NK-92 (cell line): ENCODE measurements around the gene B4GALT5.
"Not testable (repeated sequence)": the region's sequence is repeated elsewhere in the genome, so short reads cannot be mapped to it uniquely, and the experiment has no call there.

Experiments used
- DNase-seq: peaks from one replicate; lab custom pipeline; 2025; ENCODE audit not compliant: unreplicated experiment; lab: John Stamatoyannopoulos, UW

Gene B4GALT5

DNA sequence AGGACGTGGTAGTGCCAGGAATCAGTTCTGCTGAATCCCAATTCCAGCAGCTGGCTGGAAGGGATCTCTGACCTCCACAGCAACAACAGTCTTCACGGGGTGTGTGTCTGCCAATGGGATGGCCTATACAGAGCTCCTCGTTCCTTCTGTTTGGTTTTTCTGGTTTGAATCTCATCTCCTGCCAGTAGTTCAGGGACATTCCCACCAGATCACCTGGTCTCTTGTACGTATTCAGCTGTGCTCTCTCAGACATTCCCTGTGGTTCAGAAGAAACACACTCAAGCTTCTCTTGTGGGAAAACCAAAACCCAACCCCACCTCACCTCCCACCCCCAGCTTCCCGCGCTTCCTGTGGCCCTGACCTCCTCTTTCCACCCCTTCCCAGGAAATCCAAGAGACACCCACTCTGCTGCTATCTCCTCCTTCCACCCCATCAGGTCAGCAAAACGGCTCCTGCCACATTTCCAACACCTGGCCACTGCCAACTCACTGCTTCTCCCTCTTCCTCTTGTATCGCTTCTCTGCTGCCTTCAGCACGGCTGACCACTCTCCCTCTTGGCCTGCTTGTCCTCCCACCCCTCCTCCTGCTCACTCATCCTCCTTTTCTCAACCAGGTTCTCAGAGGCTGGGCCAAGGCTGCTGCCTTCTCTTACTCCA, 82.5 kb downstream of the B4GALT5 start:
- DNase-seq, result no peak

DNA sequence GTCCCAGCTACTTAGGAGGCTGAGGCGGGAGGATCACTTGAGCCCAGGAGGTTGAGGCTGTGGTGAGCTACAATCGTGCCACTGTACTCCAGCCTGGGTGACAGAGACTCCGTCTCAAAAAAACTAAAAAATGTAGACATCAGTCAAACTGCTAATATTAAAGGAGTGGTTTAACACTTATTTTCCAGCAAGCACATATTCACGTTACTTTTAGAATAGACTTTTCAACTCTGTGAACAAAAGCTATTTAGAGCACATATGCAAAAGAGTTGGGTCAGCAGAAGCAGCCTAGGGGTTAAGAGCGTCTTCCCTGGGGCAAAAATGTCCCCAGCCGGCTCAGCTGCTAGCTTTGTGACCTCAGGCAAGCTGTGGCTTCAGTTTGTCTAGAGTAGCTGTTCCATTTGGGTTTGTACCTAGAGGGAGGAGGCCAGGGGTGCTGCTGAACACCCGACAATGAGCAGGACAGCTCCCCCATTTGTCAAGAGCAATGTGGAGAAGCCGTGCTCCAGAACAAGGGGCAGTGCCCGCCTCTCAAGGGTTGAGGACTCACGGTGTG, 83.2 kb downstream of the B4GALT5 start:
- DNase-seq, result no peak

DNA sequence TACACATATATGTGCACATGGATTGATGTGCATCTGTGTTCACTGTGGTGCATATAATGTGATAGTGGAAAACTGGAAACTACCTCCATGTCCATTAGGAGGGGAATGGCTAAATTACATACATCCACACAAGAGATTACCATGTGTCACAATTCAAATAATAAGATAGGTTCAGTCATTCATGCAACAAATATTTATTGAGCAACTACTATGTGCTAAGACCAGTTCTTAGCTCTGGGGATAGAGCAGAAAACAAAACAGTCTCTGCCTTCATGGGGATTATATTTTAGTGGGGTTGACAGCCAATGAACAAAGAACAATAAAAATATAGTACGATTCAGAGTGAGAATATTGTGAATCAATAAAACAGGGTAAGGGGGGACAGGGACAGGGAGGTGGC, 84.1 kb downstream of the B4GALT5 start:
- DNase-seq, result no peak

DNA sequence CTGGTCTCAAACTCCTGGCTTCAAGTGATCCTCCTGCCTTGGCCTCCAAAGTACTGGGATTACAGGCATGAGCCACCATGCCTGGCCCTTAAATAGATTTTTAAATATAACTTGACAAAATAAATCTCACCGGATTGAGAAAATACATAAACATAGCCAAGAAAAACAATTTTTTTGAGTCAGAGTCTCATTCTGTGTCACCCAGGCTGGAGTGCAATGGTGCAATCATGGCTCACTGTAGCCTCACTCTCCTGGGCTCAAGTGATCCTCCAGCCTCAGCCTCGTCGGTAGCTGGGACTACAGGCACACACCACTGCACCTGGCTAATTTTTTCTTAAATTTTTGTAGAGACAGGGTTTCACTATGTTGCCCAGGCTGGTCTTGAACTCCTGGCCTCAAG, 85.4 kb downstream of the B4GALT5 start:
- not testable (repeated sequence) for DNase-seq

DNA sequence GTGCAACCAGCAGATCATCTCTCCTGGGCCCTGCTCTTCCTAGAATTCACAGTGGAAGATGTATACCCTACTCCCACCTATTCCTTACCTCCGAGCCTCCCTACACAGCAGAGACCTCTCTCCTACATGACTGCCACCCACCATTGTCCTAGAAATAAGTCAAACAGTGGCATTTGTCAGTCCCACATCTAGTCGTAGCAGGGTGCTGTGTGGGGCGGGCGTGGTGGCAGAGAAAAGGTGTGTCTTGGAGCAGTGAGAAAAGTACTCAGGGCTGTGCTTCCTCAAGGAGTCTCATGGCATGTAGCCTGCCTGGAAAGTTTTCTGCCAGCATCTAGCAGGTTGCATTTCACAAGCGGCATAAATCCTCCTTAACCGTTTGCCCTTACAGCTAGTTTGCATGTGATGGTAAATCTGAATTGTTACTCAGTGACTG, 86.3 kb downstream of the B4GALT5 start:
- no peak for DNase-seq

DNA sequence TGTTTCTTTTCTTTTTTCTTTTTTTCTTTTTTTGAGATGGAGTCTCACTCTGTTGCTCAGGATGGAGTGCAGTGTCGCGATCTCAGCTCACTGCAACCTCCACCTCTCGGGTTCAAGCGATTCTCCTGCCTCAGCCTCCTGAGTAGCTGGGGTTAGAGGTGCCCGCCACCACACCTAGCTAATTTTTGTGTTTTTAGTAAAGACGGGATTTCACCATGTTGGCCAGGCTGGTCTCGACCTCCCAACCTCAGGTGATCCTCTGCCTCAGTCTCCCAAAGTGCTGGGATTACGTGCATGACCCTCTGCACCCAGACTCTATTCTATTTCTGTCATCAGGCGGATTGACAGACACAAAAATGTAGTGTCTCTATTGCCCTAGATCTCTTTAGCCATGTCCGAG, 88.7 kb downstream of the B4GALT5 start:
- DNase-seq, result not testable (repeated sequence)

DNA sequence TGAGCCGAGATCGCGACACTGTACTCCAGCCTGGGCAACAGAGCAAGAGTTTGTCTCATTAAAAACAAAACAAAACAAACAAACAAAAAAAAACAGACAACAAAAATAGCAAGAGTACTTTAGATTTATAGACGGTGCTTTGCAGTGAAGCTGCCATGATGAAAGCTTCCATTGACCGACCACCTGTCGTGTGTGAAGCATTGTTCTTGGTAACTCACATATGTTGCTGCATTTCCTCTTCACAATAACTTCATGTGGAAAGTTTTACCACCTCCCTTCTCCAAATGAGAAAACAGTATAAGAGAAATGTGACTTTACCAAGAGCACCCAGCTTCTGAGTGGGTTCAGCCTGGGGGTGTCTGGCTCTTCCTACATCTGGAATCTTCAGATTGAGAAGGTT, 89.4 kb downstream of the B4GALT5 start:
- DNase-seq, result no peak

DNA sequence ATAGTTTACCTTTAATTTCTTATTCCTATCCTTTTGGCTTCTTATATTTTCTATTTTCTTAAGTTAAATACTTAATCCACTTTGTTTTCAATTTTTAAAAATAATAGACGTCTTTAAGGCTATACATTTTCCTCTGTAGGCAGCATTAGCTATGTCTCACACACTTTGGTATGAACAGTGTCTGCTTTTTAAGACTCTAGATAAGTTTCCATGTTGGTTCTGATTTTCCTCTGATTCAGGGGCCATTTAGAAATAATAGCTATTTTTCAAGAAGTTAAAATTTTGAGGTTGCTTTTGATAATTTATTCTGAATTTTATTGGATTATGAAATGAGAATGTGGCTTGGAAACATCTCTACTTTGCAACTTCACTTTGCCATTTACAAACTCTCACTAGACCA, 91.4 kb downstream of the B4GALT5 start:
- no peak for DNase-seq

DNA sequence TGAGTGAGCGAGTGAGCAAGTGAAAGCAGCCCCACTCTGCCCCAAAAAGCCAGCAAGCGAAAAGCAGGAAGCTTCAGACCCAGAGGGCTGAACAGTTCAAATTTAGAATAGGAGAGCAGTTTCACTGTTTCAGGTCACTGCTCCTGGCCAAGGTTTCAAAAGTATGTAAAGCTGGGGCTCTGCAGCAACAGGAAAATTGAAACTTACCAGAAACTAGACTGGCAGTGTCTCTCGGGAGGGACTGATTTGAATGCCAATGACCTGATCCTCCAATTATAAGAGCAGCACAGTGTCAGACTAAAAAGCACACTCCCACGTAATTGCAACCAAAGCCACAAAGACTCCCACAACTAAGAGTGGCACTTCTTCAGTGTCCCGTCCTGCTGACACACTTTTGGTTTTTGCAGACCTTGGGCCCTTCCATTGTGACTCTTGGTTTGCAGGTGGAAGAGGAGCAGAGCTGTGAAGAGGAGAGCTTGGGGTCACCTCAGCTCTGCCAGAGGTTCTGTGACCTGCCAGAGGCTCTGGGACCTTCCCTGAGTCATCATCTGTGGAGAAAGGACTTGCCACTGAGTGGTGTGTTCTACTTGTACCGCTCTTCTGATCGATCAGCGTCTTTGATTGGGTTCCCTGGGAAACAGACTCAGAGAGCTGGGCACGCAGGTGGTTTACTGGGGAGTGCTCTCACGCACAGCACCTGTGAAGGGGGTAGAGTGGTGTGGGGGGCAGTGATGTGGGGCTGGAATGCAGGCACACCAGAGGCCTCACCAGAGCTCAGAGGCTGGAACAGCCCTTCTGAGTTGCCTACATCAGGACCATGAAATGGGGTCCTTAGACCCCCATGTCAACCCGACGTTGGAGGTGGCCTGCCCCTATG, 93.1 kb downstream of the B4GALT5 start:
- no peak for DNase-seq

DNA sequence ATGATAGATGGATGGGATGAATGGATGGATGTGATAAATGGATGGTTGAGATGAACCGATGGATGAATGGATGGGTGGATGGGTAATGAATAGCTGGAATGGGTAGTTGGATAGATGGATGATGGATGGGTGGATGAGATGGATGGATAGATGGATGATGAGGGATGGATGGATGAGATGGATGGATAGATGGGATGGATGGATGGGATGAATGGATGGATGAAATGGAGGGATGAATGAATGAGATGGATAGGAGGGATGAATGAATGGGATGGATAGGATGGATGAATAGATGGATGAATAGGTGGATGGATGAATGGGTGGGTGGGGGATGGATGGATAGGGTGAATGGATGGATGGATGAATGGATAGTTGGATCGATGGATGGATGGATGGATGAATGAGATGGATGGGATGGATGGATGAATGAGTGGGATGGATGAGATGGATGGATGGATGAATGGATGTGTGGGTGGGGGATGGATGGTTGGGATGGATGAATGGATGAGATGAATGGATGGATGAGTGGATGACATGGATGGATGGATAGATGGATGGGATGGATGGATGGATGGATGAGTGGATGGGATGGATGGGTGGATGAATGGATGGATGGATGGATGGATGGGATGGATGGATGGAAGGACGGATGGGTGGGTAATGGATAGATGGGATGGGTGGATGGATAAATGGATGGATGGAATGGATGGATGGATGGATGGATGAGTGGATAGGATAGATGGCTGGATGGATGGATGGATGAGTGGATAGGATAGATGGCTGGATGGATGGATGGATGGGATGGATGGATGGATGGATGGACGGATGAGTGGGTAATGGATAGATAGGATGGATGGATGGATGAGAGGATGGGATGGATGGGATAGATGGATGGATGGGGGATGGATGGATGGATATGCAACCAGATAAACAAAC, 94.3 kb downstream of the B4GALT5 start:
- DNase-seq, result no peak

DNA sequence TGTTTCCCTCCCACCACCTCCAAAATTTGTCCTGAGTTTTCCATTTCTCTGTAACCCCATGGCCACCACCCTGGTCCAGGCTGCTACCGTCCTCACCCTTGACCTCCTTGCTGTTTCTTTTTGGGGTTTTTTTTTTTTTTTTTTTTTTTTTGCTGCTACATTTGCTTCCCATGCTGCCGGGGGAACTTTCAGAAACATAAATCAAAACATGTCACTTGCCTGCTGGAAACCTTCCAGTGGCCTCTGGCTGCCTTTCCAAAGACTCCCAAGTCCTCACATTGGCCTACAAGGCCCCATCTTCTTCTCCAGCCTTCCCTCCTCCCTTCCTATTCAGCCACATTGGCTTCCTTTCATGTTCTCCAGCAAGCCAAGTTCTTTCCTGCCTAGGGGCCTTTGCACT, 95.4 kb downstream of the B4GALT5 start:
- no peak for DNase-seq

DNA sequence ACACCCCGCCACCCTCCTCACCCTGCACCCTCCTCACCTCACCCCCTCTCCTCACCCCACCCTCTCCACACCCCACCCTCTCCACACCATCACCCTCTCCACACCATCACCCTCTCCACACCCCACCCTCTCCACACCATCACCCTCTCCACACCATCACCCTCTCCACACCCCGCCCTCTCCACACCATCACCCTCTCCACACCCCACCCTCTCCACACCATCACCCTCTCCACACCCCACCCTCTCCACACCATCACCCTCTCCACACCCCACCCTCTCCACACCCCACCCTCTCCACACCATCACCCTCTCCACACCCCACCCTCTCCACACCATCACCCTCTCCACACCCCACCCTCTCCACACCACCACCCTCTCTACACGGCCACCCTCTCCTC, 96.3 kb downstream of the B4GALT5 start:
- DNase-seq, result not testable (repeated sequence)

DNA sequence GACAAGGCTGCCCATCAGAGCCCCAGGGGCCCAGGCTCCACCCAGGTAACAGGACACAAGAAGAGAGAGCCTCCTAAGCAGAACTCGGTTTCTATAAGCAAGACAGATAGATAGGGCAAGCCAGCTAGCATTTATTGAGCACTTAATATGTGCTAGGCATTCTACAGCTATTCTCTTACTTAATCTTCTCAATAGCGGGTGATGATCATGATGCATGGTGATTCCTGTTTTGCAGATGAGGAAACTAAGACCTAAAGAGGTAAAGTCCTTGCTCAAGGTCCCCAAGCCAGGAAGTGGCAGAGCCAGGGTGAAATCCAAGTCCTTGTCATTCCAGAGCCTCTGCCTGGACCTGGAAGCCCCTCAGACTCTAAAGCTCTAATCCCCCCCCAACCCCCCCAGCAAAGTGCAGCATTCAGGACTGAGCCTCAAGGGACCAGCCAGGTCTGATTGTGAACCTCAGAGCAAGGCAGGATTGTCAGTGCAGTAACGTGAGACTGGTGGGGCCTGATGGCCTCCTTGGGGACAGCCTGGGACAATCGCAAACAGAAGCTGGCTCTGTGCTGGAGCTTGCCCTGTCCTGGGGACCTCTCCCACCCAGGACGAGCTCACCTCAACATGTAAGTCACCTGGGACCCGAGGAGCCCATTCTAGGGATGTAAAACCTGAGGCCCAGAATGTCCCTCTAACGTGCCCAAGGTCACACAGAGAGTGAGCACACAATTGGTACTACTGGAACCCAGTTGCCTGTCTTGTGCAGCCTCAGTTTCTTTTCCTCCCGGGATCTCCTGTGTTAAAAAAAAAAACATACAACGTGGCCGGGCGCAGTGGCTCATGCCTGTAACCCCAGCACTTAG, 97.3 kb downstream of the B4GALT5 start:
- no peak for DNase-seq

DNA sequence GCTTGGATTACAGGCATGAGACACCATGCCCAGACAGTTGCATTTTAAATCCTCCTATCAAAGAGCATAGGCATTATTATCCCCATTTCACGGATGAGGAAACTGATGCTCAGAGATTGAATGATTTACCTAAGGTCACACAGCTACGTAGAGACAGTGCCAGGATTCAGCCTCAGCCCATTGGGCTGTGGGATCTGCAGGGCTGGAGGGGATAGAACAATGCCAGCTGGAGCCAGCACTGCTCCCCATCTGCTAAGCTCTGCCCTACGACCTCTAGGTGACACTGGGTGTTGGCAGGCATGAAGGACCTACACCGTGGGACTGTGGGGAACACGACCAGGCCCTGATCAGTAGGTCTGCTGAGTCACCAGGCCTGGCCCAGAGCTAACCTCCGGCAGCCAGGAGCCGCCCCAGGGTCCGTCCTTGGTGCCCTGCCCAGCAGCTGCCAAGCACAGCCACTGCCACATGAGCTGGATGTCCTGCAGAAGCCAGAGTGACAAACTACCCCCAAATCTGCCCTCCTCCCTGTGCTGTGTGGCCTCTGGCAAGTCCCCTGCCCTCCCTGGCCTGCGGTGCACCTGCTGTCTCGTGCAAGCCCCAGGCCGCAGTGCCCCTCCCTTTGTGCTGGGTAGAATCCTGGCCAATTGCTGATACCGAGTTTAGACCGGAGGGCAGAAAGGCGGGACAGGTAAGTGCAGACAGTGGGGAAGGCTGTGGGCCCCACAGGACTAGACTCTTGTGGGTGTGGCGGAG, 98.1 kb downstream of the B4GALT5 start:
- DNase-seq, result no peak

DNA sequence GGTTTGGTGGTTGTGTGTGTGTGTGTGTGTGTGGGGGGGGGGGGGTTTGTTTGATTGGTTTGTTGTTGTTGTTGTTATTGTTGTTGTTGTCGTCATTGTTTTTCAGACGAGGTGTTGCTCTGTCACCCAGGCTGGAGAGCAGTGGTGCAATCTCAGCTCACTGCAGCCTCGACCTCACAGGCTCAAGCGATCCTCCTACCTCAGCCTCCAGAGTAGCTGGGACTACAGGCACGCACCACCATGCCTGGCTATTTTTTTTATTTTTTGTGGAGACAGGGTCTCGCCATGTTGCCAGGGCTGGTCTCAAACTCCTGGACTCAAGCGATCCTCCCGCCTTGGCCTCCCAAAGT, 98.7 kb downstream of the B4GALT5 start:
- DNase-seq, result not testable (repeated sequence)

DNA sequence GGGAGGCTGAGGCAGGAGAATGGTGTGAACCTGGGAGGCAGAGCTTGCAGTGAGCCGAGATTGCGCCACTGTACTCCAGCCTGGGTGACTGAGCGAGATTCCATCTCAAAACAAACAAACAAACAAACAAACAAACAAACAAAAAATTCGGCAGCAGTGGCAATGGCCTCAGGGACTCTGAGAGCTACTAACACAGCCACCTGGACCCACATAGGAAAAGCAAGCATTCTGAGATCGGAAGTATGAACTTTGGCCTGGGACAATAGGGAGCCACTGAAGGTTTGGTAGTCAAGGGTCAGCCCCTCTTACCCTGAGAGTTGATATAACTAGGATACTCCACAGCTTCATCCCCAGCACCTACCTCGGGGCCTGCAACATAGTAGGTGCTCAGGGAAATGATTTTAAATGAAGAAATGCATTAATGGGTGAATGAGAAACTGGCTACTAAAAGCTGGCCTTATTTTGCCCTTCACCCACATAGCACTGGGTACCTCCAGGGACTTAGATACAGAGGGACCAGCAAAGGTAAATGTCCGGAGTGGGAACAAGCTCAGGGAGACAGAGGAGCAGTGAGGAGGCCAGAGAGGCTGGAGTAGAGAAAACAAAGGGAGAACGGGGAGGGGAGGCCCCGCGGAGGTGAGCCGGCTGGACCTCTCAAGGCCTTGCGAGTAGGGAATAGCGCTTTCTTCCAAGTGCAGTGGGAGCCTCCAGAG, 99.2 kb downstream of the B4GALT5 start:
- no peak for DNase-seq

DNA sequence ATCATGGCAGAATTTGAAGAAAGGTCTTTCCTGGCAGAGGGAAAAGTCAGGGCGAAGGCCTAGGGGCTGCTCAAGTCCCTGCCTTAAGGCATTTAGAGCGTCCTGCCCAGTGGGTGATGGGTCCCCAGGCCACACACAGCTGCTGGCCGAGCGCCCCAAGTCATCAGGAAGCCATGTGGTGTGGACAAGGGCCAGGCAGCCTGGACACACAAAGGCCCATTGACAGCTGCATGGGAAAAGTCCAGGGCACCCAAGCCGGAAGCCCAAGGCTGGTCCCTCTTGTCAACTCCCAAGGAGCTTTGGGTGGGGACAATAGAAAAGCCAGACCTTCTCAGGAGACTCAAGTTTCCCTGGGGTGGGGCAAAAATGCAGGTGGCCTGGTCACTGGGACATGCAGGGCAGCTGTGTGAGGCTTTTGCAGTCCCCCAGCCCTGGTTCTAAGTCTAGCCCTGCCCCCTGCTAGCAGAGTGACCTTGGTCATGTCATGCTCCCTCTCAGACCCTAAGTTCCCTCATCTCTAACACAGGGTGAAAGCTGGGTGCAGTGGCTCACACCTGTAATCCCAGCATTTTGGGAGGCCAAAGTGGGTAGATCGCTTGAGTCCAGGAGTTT, 101.4 kb downstream of the B4GALT5 start:
- no peak for DNase-seq

DNA sequence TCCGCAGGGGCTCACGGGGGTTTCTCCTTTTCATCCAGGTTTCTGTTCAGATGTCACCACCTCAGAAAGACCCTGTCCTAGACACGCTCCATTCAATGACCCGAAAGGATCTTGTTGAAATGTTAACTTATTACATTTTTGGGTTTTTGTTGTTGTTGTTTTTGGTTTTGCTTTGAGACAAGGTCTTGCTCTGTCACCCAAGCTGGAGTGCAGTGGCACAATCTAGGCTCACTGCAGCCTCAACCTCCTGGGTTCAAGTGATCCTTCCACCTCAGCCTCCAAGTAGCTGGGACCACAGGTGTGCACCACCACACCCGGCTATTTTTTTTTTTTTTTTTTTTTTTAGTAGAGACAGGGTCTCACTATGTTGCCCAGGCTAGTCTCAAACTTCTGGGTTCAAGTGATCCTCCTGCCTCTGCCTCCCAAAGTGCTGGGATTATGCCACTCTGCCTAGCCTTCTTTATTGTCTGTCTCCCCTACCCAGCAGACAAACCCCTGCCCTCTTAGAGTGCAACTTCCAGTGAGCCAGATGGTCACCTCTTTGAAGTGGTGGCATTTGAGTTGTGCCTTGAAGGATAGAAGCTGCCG, 102.0 kb downstream of the B4GALT5 start:
- DNase-seq, result not testable (repeated sequence)
